GM19023 (cell line): ENCODE measurements around the gene IDI1.

Source experiments
- ATAC-seq: cut with Tn5 transposase; IDR thresholded peaks from one replicate; pipeline ENCODE4 v1.9.1; 2021; ENCODE audit warnings: mild to moderate bottlenecking, moderate library complexity; ENCODE audit not compliant: unreplicated experiment

IDI1 gene

GRCh38 chr10:996031-996430, 52.9 kb downstream of the IDI1 start:
- no peak for ATAC-seq

DNA sequence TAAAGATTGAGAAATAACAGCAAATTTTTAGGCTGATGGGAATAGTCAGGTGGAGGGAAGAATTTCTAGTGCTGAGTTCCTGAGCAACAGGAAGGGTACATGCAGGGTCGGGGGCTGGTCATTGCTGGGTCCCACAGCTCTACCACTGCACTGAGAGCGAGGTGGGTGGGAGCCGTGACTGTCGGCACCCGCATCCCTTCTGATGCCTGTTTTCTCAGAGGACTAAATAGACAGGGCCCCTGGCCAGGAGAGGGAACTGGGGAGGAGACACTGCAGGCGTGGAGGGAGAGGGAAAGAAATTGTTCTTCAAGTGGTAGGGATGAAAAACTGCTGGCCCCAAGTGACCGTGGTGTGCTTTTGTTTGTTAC, 53.4 kb downstream of the IDI1 start:
- no peak for ATAC-seq

- no peak for ATAC-seq
Observed at GRCh38 chr10:994836-995558, 53.9 kb downstream of the IDI1 start.

- ATAC-seq, result no peak
Observed at GRCh38 chr10:992871-993270, 56.0 kb downstream of the IDI1 start.

DNA sequence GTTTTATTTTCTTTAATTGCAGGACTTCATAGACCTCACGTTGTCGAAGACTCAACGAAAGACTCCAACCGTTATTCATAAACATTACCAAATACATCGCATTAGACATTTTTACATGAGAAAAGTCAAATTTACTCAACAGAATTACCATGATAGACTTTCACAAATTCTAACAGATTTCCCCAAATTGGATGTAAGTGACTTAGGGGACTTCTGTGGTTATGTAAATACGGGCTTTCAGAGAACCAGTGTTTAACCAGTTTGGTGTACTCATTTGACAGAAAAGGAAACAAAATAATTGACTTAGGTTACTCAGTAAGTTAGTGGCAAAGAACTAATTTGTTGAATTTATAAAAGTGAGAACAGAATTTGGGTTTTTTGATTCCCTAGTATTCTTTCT, 56.5 kb downstream of the IDI1 start:
- no peak for ATAC-seq

DNA sequence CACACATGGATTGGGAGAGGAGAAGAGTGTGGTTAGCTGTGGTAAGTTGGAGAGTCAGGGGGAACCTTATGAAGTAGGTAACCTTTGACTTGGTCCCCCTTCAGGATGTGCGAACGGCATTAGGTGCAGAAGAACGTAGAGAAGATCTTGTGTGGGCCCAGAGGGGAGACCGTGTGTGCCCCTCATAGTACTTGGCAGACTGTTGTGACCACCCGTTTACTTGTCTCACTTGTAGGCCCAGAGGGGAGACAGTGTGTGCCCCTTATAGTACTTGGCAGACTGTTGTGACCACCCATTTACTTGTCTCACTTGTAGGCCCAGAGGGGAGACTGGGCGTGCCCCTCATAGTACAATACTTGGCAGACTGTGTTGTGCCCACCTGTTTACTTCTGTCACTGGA, 58.1 kb downstream of the IDI1 start:
- no peak for ATAC-seq
